ENCODE measurements around the gene NCOA7.

- TF ChIP-seq CTCF (IDR thresholded peaks at IDR 0.05) (no peak), TCF7L2 (IDR thresholded peaks at IDR 0.05; ENCODE audit: low read depth, low read length) (no peak), SIN3A (IDR thresholded peaks at IDR 0.05; ENCODE audit: borderline replicate concordance, insufficient read depth, low read depth, low read length) (no peak)
These were observed 4.5 kb downstream of the NCOA7 start for GRCh38 chr6:125795301-125795700.

Data from Panc1 (cell line).